Endodermal cell (in vitro differentiated cells): ENCODE data around the gene TNFRSF21. TPM values are rescaled to one million over a fixed set of nuclear protein-coding genes. Genes with fewer than 3 reads are reported as not detected.

Experiments used
- DNase-seq: peaks from one replicate; pipeline ENCODE4 v3.0.0-alpha.2; 2017
- H3K27ac ChIP-seq: 2 replicates; pipeline ENCODE4 v1.5.1; 2013; ENCODE audit warnings: mild to moderate bottlenecking, low read depth, low read length, moderate library complexity
- H3K27me3 ChIP-seq: 2 replicates; pipeline ENCODE4 v1.6.1; 2013; ENCODE audit warnings: mild to moderate bottlenecking, low read length, moderate library complexity; ENCODE audit not compliant: insufficient read depth, control insufficient read depth, poor library complexity, severe bottlenecking
- H3K36me3 ChIP-seq: 2 replicates; pipeline ENCODE4 v1.7.0; 2013; ENCODE audit warnings: mild to moderate bottlenecking, low read length, moderate library complexity; ENCODE audit not compliant: control insufficient read depth, insufficient read depth
- H3K4me1 ChIP-seq: one replicate; pipeline ENCODE4 v1.7.0; 2013; ENCODE audit warnings: low read length; ENCODE audit not compliant: control insufficient read depth, insufficient read depth
- H3K4me3 ChIP-seq: 2 replicates; pipeline ENCODE4 v1.5.1; 2013; ENCODE audit warnings: mild to moderate bottlenecking, low read length, moderate library complexity
- H3K9ac ChIP-seq: 2 replicates; pipeline ENCODE4 v1.6.1; 2013; ENCODE audit warnings: mild to moderate bottlenecking, low read length, moderate library complexity; ENCODE audit not compliant: poor library complexity, severe bottlenecking; ENCODE audit errors: extremely low read depth
- H3K9me3 ChIP-seq: 2 replicates; pipeline ENCODE4 v1.6.1; 2013; ENCODE audit warnings: mild to moderate bottlenecking, low read length, moderate library complexity; ENCODE audit not compliant: control insufficient read depth
- H3K27ac Mint-ChIP-seq: 2 replicates; pipeline ENCODE4 v1.8.0; 2020; ENCODE audit warnings: mixed read lengths
- H3K27me3 Mint-ChIP-seq: 2 replicates; pipeline ENCODE4 v1.8.0; 2021; ENCODE audit warnings: mild to moderate bottlenecking, mixed read lengths; ENCODE audit not compliant: insufficient read depth
- H3K36me3 Mint-ChIP-seq: 2 replicates; pipeline ENCODE4 v1.8.0; 2020; ENCODE audit warnings: low read depth, mixed read lengths
- H3K4me1 Mint-ChIP-seq: 2 replicates; pipeline ENCODE4 v1.8.0; 2020; ENCODE audit warnings: mixed read lengths
- H3K4me3 Mint-ChIP-seq: 2 replicates; pipeline ENCODE4 v1.8.0; 2020; ENCODE audit warnings: mild to moderate bottlenecking, moderate library complexity, mixed read lengths
- H3K9me3 Mint-ChIP-seq: 2 replicates; pipeline ENCODE4 v1.8.0; 2020; ENCODE audit warnings: mild to moderate bottlenecking, mixed read lengths
- WGBS, 2 experiments: methylation state at CpG; one replicate each; pipeline versions ENCODE4 v1.1.5 to v1.1.7; 2013; ENCODE audit warnings: missing lambda C conversion rate in 2 of 2, mixed read lengths in 1 of 2; ENCODE audit not compliant: insufficient coverage in 1 of 2, insufficient read length in 1 of 2; 5-methylcytosine and 5-hydroxymethylcytosine counted together
- total RNA-seq, 2 donors: library from RNA; stranded (reverse); fragmentation: NEBNext Ultra II Directional in 1 of 2; extraction: Animal tissue kit (Norgen Biotek cat#: 25700) in 1 of 2; gene quantifications; 2 replicates in 1 of 2; 3 replicates in 1 of 2; pipeline ENCODE4 v1.2.1, GENCODE V29; 2021
- TF ChIP-seq, protein P1 (sequence below): fragments of 200-600 bp; sonication (generic); conservative IDR thresholded peaks from 2 replicates; pipeline ENCODE4 v1.5.0; 2021; ENCODE audit warnings: antibody characterized with exemption, mild to moderate bottlenecking

Gene TNFRSF21
- total RNA-seq, 2 donors from 2014 or later: 63.3 to 93.2 TPM

DNA sequence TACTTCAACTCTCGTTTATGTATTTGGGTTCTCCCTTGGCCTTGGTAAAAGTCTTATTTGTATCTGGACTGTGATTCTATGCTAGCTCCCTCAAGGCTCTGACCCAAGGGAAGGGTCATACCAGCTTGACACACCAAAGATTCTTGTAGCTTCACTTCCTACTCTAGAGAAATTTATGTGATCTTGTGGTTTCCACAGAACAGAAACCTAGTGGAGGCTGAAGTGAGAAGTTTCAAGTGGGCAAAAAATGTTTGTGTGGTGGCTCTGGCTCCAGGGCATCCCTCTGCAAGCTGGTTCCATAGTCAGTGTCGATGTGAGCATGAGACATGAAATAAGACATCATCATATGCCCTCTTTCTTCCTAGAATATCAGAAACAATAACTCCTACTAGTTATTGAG is 48.1 kb upstream of the TNFRSF21 start:
- Mint-ChIP-seq H3K36me3 (no peaks in the 10 kb centered on the region), H3K27me3 (no peaks in the 10 kb centered on the region), H3K9me3 (no peaks in the 10 kb centered on the region), H3K27ac (no peak overlapping the region), H3K4me1 (peaks cover 20% of the 10 kb centered on the region), H3K4me3 (no peak overlapping the region)
- no peak for DNase-seq
- Histone ChIP-seq H3K4me3 (no peak overlapping the region), H3K36me3 (no peaks in the 10 kb centered on the region), H3K27me3 (no peaks in the 10 kb centered on the region), H3K9ac (no peak overlapping the region), H3K9me3 (no peaks in the 10 kb centered on the region), H3K27ac (no peak overlapping the region), H3K4me1 (peaks cover 4% of the 10 kb centered on the region)
- 83 to 98% methylated on average over 1 to 2 of the region's 2 CpGs for WGBS, 2 experiments
- TF ChIP-seq, protein P1, sequence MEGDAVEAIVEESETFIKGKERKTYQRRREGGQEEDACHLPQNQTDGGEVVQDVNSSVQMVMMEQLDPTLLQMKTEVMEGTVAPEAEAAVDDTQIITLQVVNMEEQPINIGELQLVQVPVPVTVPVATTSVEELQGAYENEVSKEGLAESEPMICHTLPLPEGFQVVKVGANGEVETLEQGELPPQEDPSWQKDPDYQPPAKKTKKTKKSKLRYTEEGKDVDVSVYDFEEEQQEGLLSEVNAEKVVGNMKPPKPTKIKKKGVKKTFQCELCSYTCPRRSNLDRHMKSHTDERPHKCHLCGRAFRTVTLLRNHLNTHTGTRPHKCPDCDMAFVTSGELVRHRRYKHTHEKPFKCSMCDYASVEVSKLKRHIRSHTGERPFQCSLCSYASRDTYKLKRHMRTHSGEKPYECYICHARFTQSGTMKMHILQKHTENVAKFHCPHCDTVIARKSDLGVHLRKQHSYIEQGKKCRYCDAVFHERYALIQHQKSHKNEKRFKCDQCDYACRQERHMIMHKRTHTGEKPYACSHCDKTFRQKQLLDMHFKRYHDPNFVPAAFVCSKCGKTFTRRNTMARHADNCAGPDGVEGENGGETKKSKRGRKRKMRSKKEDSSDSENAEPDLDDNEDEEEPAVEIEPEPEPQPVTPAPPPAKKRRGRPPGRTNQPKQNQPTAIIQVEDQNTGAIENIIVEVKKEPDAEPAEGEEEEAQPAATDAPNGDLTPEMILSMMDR: no peak

DNA sequence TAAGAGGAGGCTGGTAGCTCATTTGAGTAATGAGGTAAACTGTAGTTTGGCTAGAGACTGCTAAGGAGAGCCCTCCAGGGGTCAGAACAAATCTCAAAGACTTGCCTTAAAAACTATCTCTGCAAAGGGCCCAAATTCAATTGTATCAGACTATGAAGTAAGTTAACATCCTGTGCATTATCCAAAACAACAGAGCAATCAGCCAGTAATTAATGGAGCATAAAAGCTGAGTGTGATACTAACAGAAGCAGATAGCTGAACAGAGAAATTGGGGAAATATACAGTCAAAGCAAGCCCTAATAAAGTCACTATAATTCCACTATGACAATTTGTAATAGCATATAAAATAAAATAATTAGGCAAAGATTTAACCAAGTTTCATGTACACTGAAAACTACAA is 45.8 kb upstream of the TNFRSF21 start:
- DNase-seq: no peak
- Mint-ChIP-seq H3K9me3 (peaks cover 7% of the 10 kb centered on the region), H3K4me3 (no peak overlapping the region), H3K27me3 (no peaks in the 10 kb centered on the region), H3K27ac (no peak overlapping the region), H3K4me1 (peaks cover 20% of the 10 kb centered on the region), H3K36me3 (no peaks in the 10 kb centered on the region)
- Histone ChIP-seq H3K27me3 (no peaks in the 10 kb centered on the region), H3K36me3 (no peaks in the 10 kb centered on the region), H3K9ac (no peak overlapping the region), H3K27ac (no peak overlapping the region), H3K4me1 (peaks cover 4% of the 10 kb centered on the region), H3K9me3 (no peaks in the 10 kb centered on the region), H3K4me3 (no peak overlapping the region)
- TF ChIP-seq, protein P1: no peak

DNA sequence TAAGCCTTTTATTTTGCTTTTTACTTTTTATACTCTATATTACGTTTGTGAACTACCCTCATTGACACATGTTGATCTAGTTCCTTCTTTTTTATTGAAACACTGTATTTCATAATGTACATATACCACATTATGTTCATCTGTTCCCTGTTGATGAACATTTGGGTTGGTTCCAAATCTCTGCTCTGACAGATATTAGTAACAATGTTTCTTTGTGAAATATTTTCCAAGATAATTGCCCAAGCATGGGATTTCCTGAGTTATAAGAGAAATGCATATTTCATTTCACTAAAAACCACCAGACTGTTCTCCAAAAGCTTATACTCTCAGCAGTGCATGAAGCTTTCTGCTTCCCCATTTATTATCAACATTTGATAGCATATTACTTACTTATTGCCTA is 44.2 kb upstream of the TNFRSF21 start:
- 100% methylated on average over 1 of the region's 1 CpG; no CpG with 5 or more reads in 1 of the 2 experiments for WGBS, 2 experiments
- H3K9me3 Mint-ChIP-seq: peaks cover 7% of the 10 kb centered on the region
- H3K4me1 ChIP-seq: peaks cover 4% of the 10 kb centered on the region
- DNase-seq: no peak
- no peak overlapping the region for H3K27ac ChIP-seq
- H3K27ac Mint-ChIP-seq: no peak overlapping the region
- no peaks in the 10 kb centered on the region for H3K9me3 ChIP-seq
- no peaks in the 10 kb centered on the region for H3K36me3 Mint-ChIP-seq
- H3K27me3 ChIP-seq: no peaks in the 10 kb centered on the region
- TF ChIP-seq, protein P1: no peak
- H3K36me3 ChIP-seq: no peaks in the 10 kb centered on the region
- H3K9ac ChIP-seq: no peak overlapping the region
- peaks cover 2% of the 10 kb centered on the region for H3K27me3 Mint-ChIP-seq
- no peak overlapping the region for H3K4me3 ChIP-seq
- peaks cover 17% of the 10 kb centered on the region for H3K4me1 Mint-ChIP-seq
- H3K4me3 Mint-ChIP-seq: no peak overlapping the region
